AG04449 (cell line): Measurements from ENCODE around the gene BANP.

Experiments
- CTCF ChIA-PET: fragments of 350-600 bp; formaldehyde crosslinking; extraction: SDS; loops from one replicate; lab custom pipeline; 2021; ENCODE audit warnings: antibody characterized with exemption; lab: Yijun Ruan, JAX
- POLR2A ChIA-PET: fragments of 400-600, 350-600 bp; formaldehyde crosslinking; extraction: SDS; loops from one replicate; lab custom pipeline; 2020; ENCODE audit warnings: antibody characterized with exemption, inconsistent platforms; lab: Yijun Ruan, JAX
- DNase-seq: peaks from one replicate; pipeline ENCODE4 v3.0.0-alpha.2; 2010; ENCODE audit warnings: low read depth, low spot score
- H3K4me3 ChIP-seq: 2 replicates; pipeline ENCODE4 v1.5.1; 2011; ENCODE audit warnings: low read depth, mild to moderate bottlenecking, control low read depth, low read length
- CTCF ChIP-seq: IDR thresholded peaks from one replicate; pipeline ENCODE4 v1.5.1; 2011; ENCODE audit warnings: mild to moderate bottlenecking, moderate library complexity, low read length, control low read depth, inconsistent platforms; ENCODE audit not compliant: insufficient read depth; ENCODE audit errors: missing control alignments

Gene BANP

DNA sequence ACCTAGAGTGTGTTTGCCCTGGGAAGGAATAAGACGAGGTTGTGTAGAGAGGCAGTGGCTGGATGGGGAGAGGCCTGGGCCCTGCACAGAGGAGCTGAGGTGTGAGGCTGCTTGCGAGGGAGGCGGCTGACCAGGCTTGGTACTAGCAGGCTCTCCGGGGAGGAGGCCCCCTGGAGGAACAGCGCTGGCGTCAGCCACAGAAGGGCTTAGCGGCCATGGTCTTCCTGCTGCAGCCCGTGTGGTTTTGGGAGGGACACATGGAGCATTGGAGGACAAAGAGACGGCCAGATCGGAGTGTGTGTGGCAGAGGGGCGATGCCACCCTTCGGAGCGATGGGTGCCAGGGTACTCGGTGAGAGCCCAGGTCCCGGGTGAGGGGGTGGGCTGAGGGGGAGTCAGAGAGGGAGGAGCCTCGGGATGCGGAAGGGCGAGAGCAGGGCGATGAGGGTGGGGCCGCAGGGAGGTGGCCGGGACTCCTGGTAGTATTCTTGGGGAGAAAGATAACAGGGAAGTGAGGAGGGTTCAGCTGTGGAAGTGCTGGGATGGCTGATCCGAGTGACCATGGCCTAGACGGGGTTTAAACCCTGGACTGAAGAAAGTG, 8.3 kb downstream of the BANP start:
- TF ChIP-seq CTCF: no peak
- no peak overlapping the region for H3K4me3 ChIP-seq
- no peak for DNase-seq
- ChIA-PET POLR2A (no interaction called here), CTCF (interaction anchor here (1.3 to 2.0 kb wide), 2 partner anchors 10 to 424 kb away, joined by 3 to 6 read pairs; partner anchors contain the start of gene ZNF469)

GRCh38 chr16:87960296-87960695, 9.1 kb downstream of the BANP start:
- H3K4me3 ChIP-seq: no peak overlapping the region
- no peak for TF ChIP-seq CTCF
- ChIA-PET POLR2A (interaction anchor here (1.1 kb wide), 1 partner anchor 8 kb away, joined by 3 read pairs; no protein-coding TSS in a partner anchor), CTCF (interaction anchor here (0.8 to 2.0 kb wide), 7 partner anchors 8 to 478 kb away, joined by 3 to 6 read pairs (median 3); partner anchors contain the start of gene ZNF469)
- no peak for DNase-seq

- no peak for DNase-seq
- POLR2A ChIA-PET: interaction anchor here (0.5 to 1.1 kb wide), 2 partner anchors 9 to 13 kb away, joined by 3 read pairs; no protein-coding TSS in a partner anchor
- no peak overlapping the region for H3K4me3 ChIP-seq
- CTCF ChIA-PET: interaction anchor here (0.8 to 2.0 kb wide), 6 partner anchors 8 to 477 kb away, joined by 3 to 6 read pairs (median 3); no protein-coding TSS in a partner anchor
- no peak for TF ChIP-seq CTCF
Observed at GRCh38 chr16:87960852-87961251, 9.6 kb downstream of the BANP start.

DNA sequence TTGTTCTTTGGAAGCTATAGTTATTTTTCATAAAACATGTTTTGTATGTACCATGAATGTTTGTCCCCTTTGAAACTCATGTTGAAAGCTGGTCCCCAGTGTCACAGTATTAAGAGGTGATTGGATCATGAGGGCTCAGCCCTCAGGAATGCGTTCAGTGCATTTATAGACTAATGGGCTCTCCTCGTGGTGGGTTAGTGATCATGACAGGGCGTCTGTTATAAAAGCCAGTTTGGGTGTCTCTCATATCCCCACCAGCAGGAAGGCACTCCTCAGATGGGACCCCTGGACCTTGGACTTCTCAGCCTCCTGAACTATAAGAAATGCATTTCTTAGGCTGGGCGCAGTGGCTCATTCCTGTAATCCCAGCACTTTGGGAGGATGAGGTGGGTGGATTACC, 10.4 kb downstream of the BANP start:
- no peak overlapping the region for H3K4me3 ChIP-seq
- ChIA-PET POLR2A (interaction anchor here (0.5 to 1.1 kb wide), 2 partner anchors 10 to 12 kb away, joined by 3 read pairs; no protein-coding TSS in a partner anchor), CTCF (interaction anchor here (1.1 to 1.4 kb wide), 2 partner anchors 9 to 476 kb away, joined by 3 to 5 read pairs; no protein-coding TSS in a partner anchor)
- no peak for TF ChIP-seq CTCF
- DNase-seq: no peak

- peak overlapping the region; percentile 27; the same call in 1 of the 2 replicates for H3K4me3 ChIP-seq
- TF ChIP-seq CTCF: no peak
- CTCF ChIA-PET: interaction anchor here (1.3 to 1.5 kb wide), 2 partner anchors 11 to 19 kb away, joined by 3 read pairs; no protein-coding TSS in a partner anchor
- POLR2A ChIA-PET: interaction anchor here (1.6 kb wide), 1 partner anchor 13 kb away, joined by 5 read pairs; the partner anchor contains the start of gene BANP
- DNase-seq: no peak
Observed at GRCh38 chr16:87963400-87963799, 12.2 kb downstream of the BANP start.

DNA sequence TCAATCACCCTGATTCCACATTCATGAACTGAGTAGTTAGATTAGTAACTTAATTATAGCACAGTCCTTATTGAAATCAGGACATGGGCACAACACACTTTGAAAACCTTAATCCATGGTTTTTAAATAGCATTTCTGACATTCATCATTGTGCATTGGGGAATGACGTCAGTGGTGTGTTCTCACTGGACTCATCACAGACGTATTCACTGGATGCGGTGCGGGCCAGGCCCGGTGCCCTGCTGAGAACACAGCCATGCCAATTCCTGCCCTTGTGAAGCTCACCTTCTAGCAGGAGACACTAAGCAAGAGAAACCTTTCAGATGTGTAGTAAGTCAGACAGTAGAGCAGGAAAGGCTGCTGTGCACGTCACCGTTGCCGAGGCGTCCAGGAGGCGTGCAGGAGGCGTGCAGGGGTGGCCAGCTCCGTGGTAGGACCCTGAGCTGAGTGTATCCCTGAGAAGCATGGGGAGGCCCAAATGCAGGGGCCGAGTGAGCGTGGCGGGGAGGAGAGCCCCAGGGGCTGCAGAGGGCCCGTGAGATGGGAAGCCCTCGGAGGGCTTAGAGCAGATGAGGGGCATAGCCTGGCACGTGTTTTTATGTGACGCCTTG, 12.9 kb downstream of the BANP start:
- no peak for DNase-seq
- POLR2A ChIA-PET: interaction anchor here (1.6 kb wide), 1 partner anchor 13 kb away, joined by 5 read pairs; the partner anchor contains the start of gene BANP
- no peak overlapping the region for H3K4me3 ChIP-seq
- no peak for TF ChIP-seq CTCF
- CTCF ChIA-PET: interaction anchor here (0.6 to 1.5 kb wide), 3 partner anchors 12 to 185 kb away, joined by 3 read pairs; no protein-coding TSS in a partner anchor
